Measurements from ENCODE around the gene KANK2. TPM values are rescaled to one million over a fixed set of nuclear protein-coding genes. Genes with fewer than 3 reads are reported as not detected.
"Not testable (repeated sequence)": the region's sequence is repeated elsewhere in the genome, so short reads cannot be mapped to it uniquely, and the experiment has no call there.

The KANK2 gene
- total RNA-seq, 1 donor from 2014 or later: 170 TPM

GRCh38 chr19:11172576-11172975, 24.8 kb downstream of the KANK2 start:
- DNase-seq (ENCODE audit: low spot score): no peak

DNA sequence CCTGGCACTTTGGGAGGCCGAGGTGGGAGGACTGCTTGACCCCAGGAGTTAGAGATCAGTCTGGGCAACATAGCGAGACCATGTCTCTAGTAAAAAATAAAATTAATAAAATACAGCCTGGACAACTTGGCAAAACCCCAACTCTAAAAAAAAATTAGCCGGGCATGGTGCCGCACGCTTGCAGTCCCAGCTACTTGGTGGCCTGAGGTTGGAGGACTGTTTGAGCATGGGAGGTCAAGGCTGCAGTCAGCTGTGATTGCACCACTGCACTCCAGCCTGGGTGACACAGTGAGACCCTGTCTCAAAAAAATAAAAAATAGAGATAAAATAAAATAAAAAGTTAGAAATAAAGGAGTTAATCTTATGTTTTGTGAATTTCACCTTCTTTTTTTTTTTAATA, 26.2 kb downstream of the KANK2 start:
- no peak for DNase-seq (ENCODE audit: low spot score)

- no peak for DNase-seq (ENCODE audit: low spot score)
Measured at GRCh38 chr19:11169896-11170678, 27.3 kb downstream of the KANK2 start.

DNA sequence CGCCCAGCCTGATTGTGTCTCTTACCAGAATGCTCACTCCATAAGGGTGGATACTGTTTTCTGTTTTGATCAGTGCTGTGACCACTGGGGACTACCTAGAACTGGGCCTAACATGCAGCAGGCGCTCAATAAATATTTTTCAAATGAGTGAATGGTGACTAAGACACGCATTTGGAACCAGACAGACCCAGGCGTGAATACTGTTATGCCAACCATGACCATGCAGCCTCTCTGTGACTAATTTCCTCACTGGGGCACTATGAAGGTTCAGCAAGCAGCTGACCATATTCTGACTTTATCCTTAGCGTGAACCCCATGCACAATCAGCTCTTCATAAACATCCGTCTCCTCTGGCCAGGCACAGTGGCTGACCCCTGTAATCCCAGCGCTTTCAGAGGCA, 28.8 kb downstream of the KANK2 start:
- no peak for DNase-seq (ENCODE audit: low spot score)

- DNase-seq (ENCODE audit: low spot score): peak; percentile 68
Measured at GRCh38 chr19:11166281-11167142, 30.8 kb downstream of the KANK2 start.

DNA sequence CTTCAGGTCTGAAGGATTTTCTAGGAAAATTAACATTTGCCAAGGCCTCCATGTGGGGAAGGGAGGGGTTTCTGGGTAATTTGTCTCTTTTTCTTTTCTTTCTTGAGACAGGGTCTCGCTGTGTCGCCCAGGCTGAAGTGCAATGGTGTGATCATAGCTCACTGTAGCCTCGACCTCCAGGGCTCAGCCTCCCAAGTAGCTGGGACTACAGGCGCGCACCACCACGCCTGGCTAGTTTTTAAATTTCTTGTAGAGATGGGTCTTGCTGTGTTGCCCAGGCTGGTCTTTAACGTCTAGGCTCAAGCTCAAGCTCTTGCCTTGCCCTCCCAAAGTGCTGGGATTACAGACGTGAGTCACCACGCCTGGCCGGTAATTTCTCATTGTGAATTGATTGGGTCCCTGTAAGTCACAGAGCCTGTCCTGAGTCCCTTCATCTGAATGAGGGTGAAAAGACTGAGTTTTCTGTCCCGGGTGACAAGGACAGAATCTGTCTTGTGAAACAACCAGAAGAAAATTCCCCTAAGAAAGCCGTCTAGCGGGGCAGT, 31.8 kb downstream of the KANK2 start:
- DNase-seq (ENCODE audit: low spot score): no peak

GRCh38 chr19:11164879-11165406, 32.4 kb downstream of the KANK2 start:
- DNase-seq (ENCODE audit: low spot score): peak; percentile 89

- no peak for DNase-seq (ENCODE audit: low spot score)
Measured at GRCh38 chr19:11164296-11164695, 33.0 kb downstream of the KANK2 start.

- not testable (repeated sequence) for DNase-seq (ENCODE audit: low spot score)
Measured at GRCh38 chr19:11160440-11160768, 36.9 kb downstream of the KANK2 start.

- DNase-seq (ENCODE audit: low spot score): no peak
Measured at GRCh38 chr19:11159598-11160439, 37.5 kb downstream of the KANK2 start.

GRCh38 chr19:11155373-11156120, 41.8 kb downstream of the KANK2 start, which contains the start of gene SPC24:
Gene SPC24 (minus strand): TSS chr19:11155782. CDS start chr19:11155776, 6 bp downstream.
- DNase-seq (ENCODE audit: low spot score): peak; percentile 95

DNA sequence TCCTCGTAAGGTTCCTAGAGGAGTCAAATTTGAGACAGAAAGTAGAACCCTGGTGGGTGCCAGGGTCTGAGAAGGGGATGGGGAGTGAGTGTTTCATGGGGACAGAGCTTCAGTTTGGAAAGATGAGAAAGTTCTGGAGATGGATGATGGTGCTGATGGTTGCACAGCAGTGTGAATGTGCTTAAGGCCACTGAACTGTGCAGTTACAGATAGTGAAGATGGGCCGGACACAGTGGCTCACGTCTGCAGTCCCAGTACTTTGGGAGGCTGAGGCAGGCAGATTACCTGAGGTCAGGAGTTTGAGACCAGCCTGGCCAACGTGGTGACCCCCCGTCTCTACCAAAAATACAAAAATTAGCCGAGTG, 42.7 kb downstream of the KANK2 start:
- no peak for DNase-seq (ENCODE audit: low spot score)

DNA sequence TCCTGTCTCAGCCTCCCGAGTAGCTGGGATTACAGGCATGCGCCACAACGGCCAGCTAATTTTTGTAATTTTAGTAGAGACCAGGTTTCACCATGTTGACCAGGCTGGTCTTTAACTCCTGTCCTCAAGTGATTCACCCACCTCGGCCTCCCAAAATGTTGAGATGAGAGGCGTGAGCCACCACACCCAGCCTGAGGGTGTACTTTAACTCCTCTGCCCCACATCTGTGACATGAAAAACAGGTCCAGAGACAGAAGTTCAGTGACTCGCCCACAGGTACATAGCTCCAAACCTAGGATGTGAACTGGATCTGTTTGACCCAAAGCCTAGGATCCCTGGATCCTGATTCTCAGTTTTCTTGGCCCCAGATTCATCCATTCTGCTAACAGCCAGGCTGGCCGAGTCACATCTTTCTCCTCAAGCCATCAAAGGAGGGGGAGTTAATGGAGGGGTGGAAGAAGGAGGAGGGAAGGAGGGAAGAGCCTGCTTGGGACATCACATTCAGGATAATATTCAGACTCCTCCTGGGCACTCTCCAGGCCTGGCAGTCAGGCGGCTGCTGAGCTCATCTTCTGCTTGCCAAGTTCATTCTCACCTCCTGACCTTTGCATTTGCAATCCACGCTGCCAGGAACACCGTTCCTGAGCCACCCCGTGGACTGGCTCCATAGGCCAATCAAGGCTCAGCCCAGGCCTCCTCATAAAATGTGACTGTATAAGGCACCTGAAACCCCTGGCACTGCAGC, 44.9 kb downstream of the KANK2 start:
- DNase-seq (ENCODE audit: low spot score): peak; percentile 82

DNA sequence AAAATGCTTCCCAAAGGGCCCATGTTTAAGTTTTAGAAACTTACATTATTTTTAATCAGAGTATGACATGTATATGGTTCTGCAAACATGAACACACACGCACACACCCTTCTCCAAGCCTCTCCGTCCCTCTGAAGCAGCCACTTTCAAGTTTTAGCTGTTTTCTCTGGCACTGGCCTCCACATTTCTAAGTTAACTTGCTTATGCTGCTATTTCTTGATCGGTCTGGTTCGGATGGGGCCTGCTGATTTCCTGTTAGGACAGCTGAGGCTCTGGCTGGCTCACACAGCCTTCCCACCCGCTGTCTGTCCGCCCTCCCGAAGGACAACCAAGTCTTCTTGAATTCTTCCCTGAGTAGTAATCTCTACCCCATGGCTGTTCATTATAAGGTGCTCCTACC, 46.2 kb downstream of the KANK2 start:
- DNase-seq (ENCODE audit: low spot score): no peak

- DNase-seq (ENCODE audit: low spot score): no peak
Measured at GRCh38 chr19:11148001-11148400, 49.3 kb downstream of the KANK2 start.

GRCh38 chr19:11145536-11145924, 51.8 kb downstream of the KANK2 start:
- no peak for DNase-seq (ENCODE audit: low spot score)

DNA sequence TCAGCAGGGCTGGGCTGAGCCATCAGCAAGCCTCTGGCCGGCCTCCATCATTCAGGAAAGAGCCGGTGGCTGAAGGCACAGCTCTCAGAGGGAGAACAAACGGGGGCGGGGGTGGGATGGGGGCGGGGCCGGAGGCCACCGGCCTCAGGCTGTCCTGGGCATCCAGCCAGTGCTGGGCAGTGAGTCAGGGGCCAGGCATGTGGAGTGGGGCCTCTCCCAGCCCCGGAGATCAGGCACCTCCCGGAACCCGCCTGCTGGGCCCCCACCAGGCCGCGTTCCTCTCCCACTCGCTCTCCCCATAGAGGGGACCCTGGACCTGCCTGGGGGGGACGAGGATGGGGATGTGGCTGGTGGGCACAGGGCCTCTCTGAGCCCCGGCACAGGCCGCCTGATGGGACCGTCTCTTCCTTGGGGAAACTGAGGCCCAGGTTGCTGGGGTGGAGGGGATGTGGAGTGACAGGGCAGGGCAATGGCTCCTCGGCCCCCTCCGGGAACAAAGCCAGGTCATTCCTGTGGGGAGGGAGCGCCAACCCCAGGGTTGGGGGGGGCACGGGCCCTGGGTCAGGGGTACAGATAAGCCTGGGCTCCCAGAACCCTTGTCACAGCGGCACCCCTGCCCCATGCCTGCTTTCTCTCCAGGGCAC, 54.7 kb downstream of the KANK2 start:
- DNase-seq (ENCODE audit: low spot score): peak; percentile 92

DNA sequence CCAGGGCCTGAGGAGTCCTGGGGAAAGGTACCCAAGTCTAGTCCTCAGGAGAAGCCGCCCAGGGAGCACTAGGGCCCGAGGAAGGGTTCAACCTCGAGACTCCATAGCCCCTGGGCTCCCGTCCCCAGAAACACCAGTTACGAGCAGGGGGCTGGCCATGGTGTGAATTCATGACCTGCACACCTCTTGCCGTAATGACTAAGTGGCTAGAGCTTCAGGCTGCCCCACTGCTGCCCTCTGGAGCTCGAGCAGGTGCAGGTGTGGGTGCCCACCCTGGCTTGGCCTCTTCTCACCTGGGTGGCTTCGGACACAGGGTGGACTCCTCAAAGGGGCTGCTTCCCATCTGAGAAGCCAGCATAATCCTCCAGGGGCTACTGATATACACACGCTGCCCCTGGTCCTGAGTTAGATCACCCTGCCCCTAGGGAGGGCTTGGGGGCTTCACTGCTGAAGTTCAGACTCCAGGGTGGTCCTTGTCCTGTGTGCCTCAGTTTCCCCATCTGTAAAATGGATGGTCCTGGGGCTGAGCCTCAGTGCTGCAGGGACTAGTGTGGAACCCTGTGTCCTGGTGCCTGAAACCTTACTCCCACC, 55.3 kb downstream of the KANK2 start:
- no peak for DNase-seq (ENCODE audit: low spot score)

DNA sequence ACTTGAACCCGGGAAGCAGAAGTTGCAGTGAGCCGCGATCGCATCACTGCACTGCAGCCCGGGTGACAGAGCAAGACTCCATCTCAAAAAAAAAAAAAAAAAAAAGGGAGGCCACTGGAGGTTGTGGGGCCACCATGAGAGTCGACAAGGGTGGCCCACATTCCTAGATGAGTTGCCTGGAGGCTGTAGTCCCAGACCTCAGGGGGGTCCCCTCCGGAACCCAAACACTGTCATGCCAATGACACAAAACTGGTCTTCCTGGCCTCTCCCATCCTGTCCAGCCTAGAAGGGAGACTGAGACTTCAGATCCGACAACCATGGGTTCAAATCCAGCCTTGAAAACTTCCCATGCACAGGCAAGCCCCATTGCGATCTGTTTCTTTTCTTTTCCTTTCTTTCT, 56.4 kb downstream of the KANK2 start:
- no peak for DNase-seq (ENCODE audit: low spot score)
